Femur (tissue), 1 donor: ENCODE results near the gene SH3BGRL3.
"Not testable (repeated sequence)": the region's sequence is repeated elsewhere in the genome, so short reads cannot be mapped to it uniquely, and the experiment has no call there.

Experiments
- DNase-seq: peaks from one replicate; pipeline ENCODE4 v3.0.0-alpha.2; 2017

Gene SH3BGRL3

GRCh38 chr1:26279456-26280332 is at the start of gene SH3BGRL3:
Gene SH3BGRL3 (plus strand): TSS chr1:26280086. CDS start chr1:26280156, 70 bp downstream.
- DNase-seq, result peak; percentile 92

GRCh38 chr1:26230682-26231081 is 49.2 kb upstream of the SH3BGRL3 start:
- DNase-seq, result not testable (repeated sequence)

- DNase-seq, result peak; percentile 98
Measured at GRCh38 chr1:26233903-26234643, 45.8 kb upstream of the SH3BGRL3 start, which contains the start of gene CEP85. Gene CEP85 (plus strand): TSS chr1:26234200. CDS start chr1:26239784, 5,584 bp downstream.

GRCh38 chr1:26234644-26235370 is 45.1 kb upstream of the SH3BGRL3 start:
- peak; percentile 35 for DNase-seq

GRCh38 chr1:26237230-26237966 is 42.5 kb upstream of the SH3BGRL3 start:
- no peak for DNase-seq

- no peak for DNase-seq
Measured at GRCh38 chr1:26239936-26240335, 40.0 kb upstream of the SH3BGRL3 start.

GRCh38 chr1:26252718-26253117 is 27.2 kb upstream of the SH3BGRL3 start:
- no peak for DNase-seq

- no peak for DNase-seq
Measured at GRCh38 chr1:26254404-26254803, 25.5 kb upstream of the SH3BGRL3 start.

- no peak for DNase-seq
Measured at GRCh38 chr1:26257222-26257621, 22.7 kb upstream of the SH3BGRL3 start.

GRCh38 chr1:26259005-26259404 is 20.9 kb upstream of the SH3BGRL3 start:
- no peak for DNase-seq

GRCh38 chr1:26259578-26259977 is 20.3 kb upstream of the SH3BGRL3 start:
- DNase-seq, result peak; percentile 17

GRCh38 chr1:26263212-26263611 is 16.7 kb upstream of the SH3BGRL3 start:
- DNase-seq, result no peak

GRCh38 chr1:26265405-26265804 is 14.5 kb upstream of the SH3BGRL3 start:
- no peak for DNase-seq

- DNase-seq, result no peak
Measured at GRCh38 chr1:26268290-26269197, 11.3 kb upstream of the SH3BGRL3 start.

GRCh38 chr1:26269198-26269550 is 10.7 kb upstream of the SH3BGRL3 start:
- no peak for DNase-seq

- DNase-seq, result peak; percentile 41
Measured at GRCh38 chr1:26274801-26275425, 5.0 kb upstream of the SH3BGRL3 start.

- DNase-seq, result peak; percentile 87
Measured at GRCh38 chr1:26275580-26276431, 4.1 kb upstream of the SH3BGRL3 start.

- no peak for DNase-seq
Measured at GRCh38 chr1:26276432-26276838, 3.5 kb upstream of the SH3BGRL3 start.

GRCh38 chr1:26277261-26277661 is 2.6 kb upstream of the SH3BGRL3 start:
- no peak for DNase-seq

- DNase-seq, result no peak
Measured at GRCh38 chr1:26277719-26278118, 2.2 kb upstream of the SH3BGRL3 start.
